HepG2 (cell line): ENCODE results near the gene CAMTA1. TPM values are rescaled to one million over a fixed set of nuclear protein-coding genes. Genes with fewer than 3 reads are reported as not detected.

ENCODE experiments used
- ATAC-seq: fragments of 200-7000 bp; cut with Tn5 transposase; 3 replicates; pipeline ENCODE4 v1.9.1; 2020; ENCODE audit warnings: mild to moderate bottlenecking, moderate library complexity
- BruUV-seq: library from RNA; stranded (reverse); fragments of 400-500 nt; replicated peaks from 2 replicates; lab custom pipeline; 2021; lab: Mats Ljungman, UMichigan
- CTCF ChIA-PET: fragments of 300-600 bp; formaldehyde crosslinking; extraction: SDS; loops from one replicate; lab custom pipeline; 2021; ENCODE audit warnings: low total read pairs, inconsistent platforms, low intra/inter-chr PET ratio; lab: Yijun Ruan, JAX
- POLR2A ChIA-PET: fragments of 350-600 bp; sonication (Branson Sonifier 250); formaldehyde crosslinking; loops from one replicate; lab custom pipeline; 2020; ENCODE audit warnings: antibody characterized with exemption, inconsistent platforms; lab: Yijun Ruan, JAX
- DNase-seq: peaks from one replicate; pipeline ENCODE4 v3.0.0-alpha.2; 2015; ENCODE audit warnings: low spot score
- FAIRE-seq: peaks from 3 replicates; lab custom pipeline; 2011; peaks lifted over from hg19 to GRCh38; lab: Jason Lieb, UNC
- H2AFZ ChIP-seq: one replicate; pipeline ENCODE4 v1.6.1; 2011; ENCODE audit warnings: low read length, inconsistent platforms
- H3K27ac ChIP-seq: fragments of 300-600 bp; 3 replicates; pipeline ENCODE4 v1.8.0; 2011; ENCODE audit warnings: mixed run types, mild to moderate bottlenecking, mixed read lengths, low read length, inconsistent platforms; ENCODE audit not compliant: insufficient read depth; ENCODE audit errors: extremely low read length
- H3K27me3 ChIP-seq, 2 experiments: fragments of 200-600 bp in 1 of 2; 2 replicates in 1 of 2; 3 replicates in 1 of 2; pipeline versions ENCODE4 v1.6.0 to v1.8.0; 2011; ENCODE audit warnings: low read length in 2 of 2, mild to moderate bottlenecking in 2 of 2, moderate library complexity in 2 of 2, inconsistent platforms in 1 of 2; ENCODE audit not compliant: insufficient read depth in 2 of 2, control insufficient read depth in 1 of 2
- H3K36me3 ChIP-seq, 2 experiments: fragments of 200-600 bp in 1 of 2; replicated peaks in 1 of 2; 2 replicates in 1 of 2; 3 replicates in 1 of 2; pipeline versions ENCODE4 v1.5.1 to v1.8.0; 2011; ENCODE audit warnings: low read length in 2 of 2, inconsistent platforms in 1 of 2; ENCODE audit not compliant: insufficient read depth in 2 of 2, control insufficient read depth in 1 of 2
- H3K4me1 ChIP-seq: 2 replicates; pipeline ENCODE4 v1.5.1; 2012; ENCODE audit warnings: low read length, inconsistent platforms; ENCODE audit not compliant: insufficient read depth
- H3K4me2 ChIP-seq: 2 replicates; pipeline ENCODE4 v1.6.0; 2011; ENCODE audit warnings: low read depth, low read length, inconsistent platforms
- H3K4me3 ChIP-seq, 3 experiments: fragments of 200-600 bp in 1 of 3; sonication (generic), shearing (Covaris generic) in 1 of 3; replicated peaks in 1 of 3; 2 replicates each; pipeline ENCODE4 v1.5.1; 2011 to 2016; ENCODE audit warnings: low read length in 3 of 3, inconsistent platforms in 2 of 3, low read depth in 2 of 3, mild to moderate bottlenecking in 2 of 3, control low read depth in 1 of 3, mixed read lengths in 1 of 3; ENCODE audit not compliant: insufficient read depth in 1 of 3
- H3K79me2 ChIP-seq: one replicate; pipeline ENCODE4 v1.6.1; 2011; ENCODE audit warnings: low read length, inconsistent platforms; ENCODE audit not compliant: insufficient read depth
- H3K9ac ChIP-seq: 2 replicates; pipeline ENCODE4 v1.6.0; 2011; ENCODE audit warnings: mild to moderate bottlenecking, low read depth, low read length, inconsistent platforms; ENCODE audit not compliant: insufficient read depth
- H3K9me3 ChIP-seq: 2 replicates; pipeline ENCODE4 v1.5.1; 2012; ENCODE audit warnings: mild to moderate bottlenecking, low read length
- H4K20me1 ChIP-seq: 2 replicates; pipeline ENCODE4 v1.6.0; 2011; ENCODE audit warnings: inconsistent platforms, mild to moderate bottlenecking, low read length, moderate library complexity; ENCODE audit not compliant: insufficient read depth
- DMAP1 ChIP-seq: IDR thresholded peaks from 2 replicates; pipeline ENCODE4 v1.6.1; 2016
- DNMT1 ChIP-seq: sonication (generic); formaldehyde crosslinking; IDR thresholded peaks from 2 replicates; pipeline ENCODE4 v1.5.1; 2020; ENCODE audit warnings: mild to moderate bottlenecking, missing genetic modification reagents
- EEA1 ChIP-seq: sonication (generic); formaldehyde crosslinking; IDR thresholded peaks from 2 replicates; pipeline ENCODE4 v1.5.1; 2020; ENCODE audit warnings: mild to moderate bottlenecking, missing genetic modification reagents, borderline replicate concordance
- FOSL1 ChIP-seq: sonication (generic); formaldehyde crosslinking; IDR thresholded peaks from 2 replicates; pipeline ENCODE4 v1.9.0; 2021; ENCODE audit warnings: missing genetic modification reagents, borderline replicate concordance
- KDM5A ChIP-seq: fragments of 200-600 bp; sonication (generic); IDR thresholded peaks from 2 replicates; pipeline ENCODE4 v1.7.0; 2018; ENCODE audit warnings: antibody characterized with exemption, mild to moderate bottlenecking, low read length, borderline replicate concordance
- KLF13 ChIP-seq: sonication (generic); formaldehyde crosslinking; IDR thresholded peaks from 2 replicates; pipeline ENCODE4 v1.4.0; 2020; ENCODE audit warnings: mild to moderate bottlenecking, missing genetic modification reagents
- PCBP2 ChIP-seq: fragments of 200-400 bp; formaldehyde crosslinking; optimal IDR thresholded peaks from 2 replicates; pipeline ENCODE3; 2018; ENCODE audit warnings: low read length, low read depth; ENCODE audit not compliant: poor library complexity, severe bottlenecking
- PHF8 ChIP-seq: sonication (generic); formaldehyde crosslinking; IDR thresholded peaks from 2 replicates; pipeline ENCODE4 v1.5.0; 2020; ENCODE audit warnings: missing genetic modification reagents
- RBM22 ChIP-seq: fragments of 200-400 bp; formaldehyde crosslinking; optimal IDR thresholded peaks from 2 replicates; pipeline ENCODE3; 2017; ENCODE audit warnings: mild to moderate bottlenecking, low read length, moderate library complexity
- RORA ChIP-seq: sonication (generic); formaldehyde crosslinking; IDR thresholded peaks from 2 replicates; pipeline ENCODE4 v1.5.0; 2020; ENCODE audit warnings: mild to moderate bottlenecking, missing genetic modification reagents, moderate library complexity
- TBL1XR1 ChIP-seq: fragments of 150-350 bp; IDR thresholded peaks from 2 replicates; pipeline ENCODE4 v1.6.1; 2014; ENCODE audit warnings: borderline replicate concordance, low read length; ENCODE audit not compliant: partially characterized antibody
- ZNF124 ChIP-seq: sonication (generic); formaldehyde crosslinking; IDR thresholded peaks from 2 replicates; pipeline ENCODE4 v1.4.0; 2020; ENCODE audit warnings: missing genetic modification reagents
- ZNF253 ChIP-seq: sonication (generic); formaldehyde crosslinking; IDR thresholded peaks from 2 replicates; pipeline ENCODE4 v1.8.0; 2022; ENCODE audit warnings: mild to moderate bottlenecking, missing genetic modification reagents, borderline replicate concordance
- ZNF3 ChIP-seq: IDR thresholded peaks from 2 replicates; pipeline ENCODE4 v1.7.0; 2017; ENCODE audit warnings: inconsistent platforms
- ZNF337 ChIP-seq: sonication (generic); formaldehyde crosslinking; IDR thresholded peaks from 2 replicates; pipeline ENCODE4 v1.5.1; 2020; ENCODE audit warnings: missing genetic modification reagents, low read depth, mild to moderate bottlenecking, borderline replicate concordance
- ZNF501 ChIP-seq: sonication (generic); formaldehyde crosslinking; IDR thresholded peaks from 2 replicates; pipeline ENCODE4 v1.5.1; 2020; ENCODE audit warnings: mild to moderate bottlenecking, moderate library complexity, missing genetic modification reagents
- ZNF598 ChIP-seq: sonication (generic); formaldehyde crosslinking; IDR thresholded peaks from 2 replicates; pipeline ENCODE4 v1.5.1; 2020; ENCODE audit warnings: mild to moderate bottlenecking, missing genetic modification reagents, borderline replicate concordance
- ZNF749 ChIP-seq: sonication (generic); formaldehyde crosslinking; IDR thresholded peaks from 2 replicates; pipeline ENCODE4 v1.8.0; 2022; ENCODE audit warnings: mild to moderate bottlenecking, missing genetic modification reagents, moderate library complexity, borderline replicate concordance
- WGBS: methylation state at CpG from one replicate; pipeline ENCODE4 v1.1.6; 2017; ENCODE audit warnings: low lambda C conversion rate; 5-methylcytosine and 5-hydroxymethylcytosine counted together
- in situ Hi-C: cut with HindIII; loops from 2 replicates; pipeline ENCODE4 v1.10.0; 2017; ENCODE audit warnings: low pct_unique_long_range_greater_than_20kb; ENCODE audit not compliant: extremely low pct_ligation_motif_present
- intact Hi-C: fragments of 100-400 bp; cut with micrococcal nuclease; formaldehyde crosslinking; loops from one replicate; pipeline ENCODE4 v1.10.0; 2022; ENCODE audit not compliant: unreplicated experiment
- polyA plus RNA-seq, 8 experiments: library from polyadenylated mRNA; depleted of rRNA in 3 of 8; stranded (reverse) in 7 of 8; unstranded in 1 of 8; fragments of >200 nt; fragmentation: Illumina TruSeq in 4 of 8; extraction: Trizol in 4 of 8; gene quantifications; 2 replicates each; pipeline versions ENCODE4 v1.2.1 to v1.2.3, GENCODE V29; 2011 to 2016; ENCODE audit warnings: low read depth in 4 of 8, missing spikeins in 1 of 8, mixed read lengths in 1 of 8; ENCODE audit not compliant: insufficient read depth in 1 of 8
- total RNA-seq, 5 experiments: library from RNA; depleted of rRNA; stranded (reverse); fragments of >200 nt; fragmentation: Illumina TruSeq; extraction: Trizol; gene quantifications; 2 replicates each; pipeline ENCODE4 v1.2.3, GENCODE V29; 2016; ENCODE audit warnings: low read depth in 1 of 5
- TF ChIP-seq, protein P1 (sequence below): sonication (generic); formaldehyde crosslinking; IDR thresholded peaks from 2 replicates; pipeline ENCODE4 v1.4.0; 2020; ENCODE audit warnings: missing genetic modification reagents
- TF ChIP-seq, protein P2 (sequence below): sonication (generic); formaldehyde crosslinking; IDR thresholded peaks from 2 replicates; pipeline ENCODE4 v1.8.0; 2022; ENCODE audit warnings: missing genetic modification reagents, mild to moderate bottlenecking, inconsistent platforms, borderline replicate concordance

The CAMTA1 gene
- total and polyA plus RNA-seq, 2 of the 13 experiments (the other 11 are each of a cell fraction or from before 2014, with no cell fraction given): 25.0 to 36.4 TPM

DNA sequence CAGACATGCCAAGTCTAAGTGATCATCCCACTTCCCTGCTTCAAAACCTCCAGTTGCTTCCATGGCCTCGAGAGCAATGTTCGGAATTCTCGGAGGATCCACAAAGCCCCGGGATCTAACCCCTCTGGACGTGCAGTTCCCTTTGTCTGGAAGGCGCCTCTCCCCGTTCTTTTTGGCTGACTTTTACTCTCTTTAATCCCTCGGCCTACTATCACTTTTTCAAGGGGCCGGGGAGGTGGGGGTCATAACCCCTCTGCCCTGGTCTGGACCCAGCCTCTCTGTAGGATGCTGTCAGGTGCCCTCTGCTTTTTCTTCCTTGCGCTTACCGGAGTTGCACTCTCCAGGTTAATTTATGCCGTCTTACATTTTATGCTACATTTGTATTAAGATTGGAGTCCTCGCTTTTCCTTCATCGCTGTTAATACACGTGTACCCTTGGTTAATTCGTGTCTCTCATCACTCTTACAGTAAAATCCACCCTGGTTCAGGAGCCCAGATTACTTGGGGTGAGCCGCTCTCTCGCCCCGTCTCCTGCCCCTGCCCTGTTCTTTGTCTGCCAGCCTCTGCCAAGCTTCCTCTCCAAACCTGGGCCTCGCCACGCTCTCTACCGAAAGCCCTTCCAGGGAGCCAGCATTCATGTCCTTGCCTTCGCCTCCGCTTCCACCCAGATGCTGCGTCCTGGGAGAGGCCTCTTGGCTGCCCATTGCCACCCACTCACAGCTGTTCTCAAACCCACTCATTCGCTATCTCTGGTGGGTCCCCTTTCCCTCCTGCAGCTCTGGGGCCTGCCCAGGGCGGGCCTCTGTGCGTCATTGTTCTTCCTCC, 448.6 kb downstream of the CAMTA1 start (continued):
- TF ChIP-seq, protein P1, sequence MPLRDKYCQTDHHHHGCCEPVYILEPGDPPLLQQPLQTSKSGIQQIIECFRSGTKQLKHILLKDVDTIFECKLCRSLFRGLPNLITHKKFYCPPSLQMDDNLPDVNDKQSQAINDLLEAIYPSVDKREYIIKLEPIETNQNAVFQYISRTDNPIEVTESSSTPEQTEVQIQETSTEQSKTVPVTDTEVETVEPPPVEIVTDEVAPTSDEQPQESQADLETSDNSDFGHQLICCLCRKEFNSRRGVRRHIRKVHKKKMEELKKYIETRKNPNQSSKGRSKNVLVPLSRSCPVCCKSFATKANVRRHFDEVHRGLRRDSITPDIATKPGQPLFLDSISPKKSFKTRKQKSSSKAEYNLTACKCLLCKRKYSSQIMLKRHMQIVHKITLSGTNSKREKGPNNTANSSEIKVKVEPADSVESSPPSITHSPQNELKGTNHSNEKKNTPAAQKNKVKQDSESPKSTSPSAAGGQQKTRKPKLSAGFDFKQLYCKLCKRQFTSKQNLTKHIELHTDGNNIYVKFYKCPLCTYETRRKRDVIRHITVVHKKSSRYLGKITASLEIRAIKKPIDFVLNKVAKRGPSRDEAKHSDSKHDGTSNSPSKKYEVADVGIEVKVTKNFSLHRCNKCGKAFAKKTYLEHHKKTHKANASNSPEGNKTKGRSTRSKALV: no peak
- TF ChIP-seq ZNF598 (CRISPR knock-in tag) (no peak), TBL1XR1 (no peak), KLF13 (no peak), ZNF749 (CRISPR knock-in tag) (no peak), PHF8 (no peak)

DNA sequence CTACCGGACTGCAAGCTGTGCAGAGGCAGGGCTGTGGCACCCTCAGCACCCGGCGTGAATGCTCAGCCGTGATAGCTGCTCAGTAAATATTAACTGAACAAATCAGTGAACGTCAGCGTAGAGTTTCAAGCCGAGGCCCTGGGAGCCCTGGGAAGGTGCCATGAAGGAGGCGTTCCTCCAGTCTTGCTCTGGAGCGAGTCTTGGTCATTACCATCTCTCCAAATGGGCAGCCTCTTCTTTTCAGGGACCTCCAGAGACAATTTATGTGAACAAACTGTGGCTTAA, 449.2 kb downstream of the CAMTA1 start:
- Histone ChIP-seq H3K9me3 (no peaks in the 10 kb centered on the region), H3K4me1 (no peaks in the 10 kb centered on the region), H3K79me2 (no peaks in the 10 kb centered on the region), H3K9ac (no peak overlapping the region), H3K27me3 (peaks cover 3 to 37% of the 10 kb centered on the region in 2 experiments; a peak in 4 of 5 replicates), H2AFZ (no peak overlapping the region), H3K4me2 (no peak overlapping the region), H3K4me3 (no peak overlapping the region), H4K20me1 (no peaks in the 10 kb centered on the region), H3K27ac (no peak overlapping the region), H3K36me3 (no peaks in the 10 kb centered on the region)
- intact Hi-C loops: no loop called here
- ChIA-PET POLR2A (no interaction called here), CTCF (no interaction called here)
- no peak for FAIRE-seq
- in situ Hi-C loops: loop anchor here (10.0 kb wide), 1 partner anchor 410 kb away; no protein-coding TSS in a partner anchor
- WGBS: 15% methylated on average over 8 of the region's 9 CpGs
- no TSS peak for BruUV-seq
- ATAC-seq: no peak
- no peak for DNase-seq
- no peak for TF ChIP-seq RORA (CRISPR knock-in tag)
- no peak for TF ChIP-seq ZNF337 (CRISPR knock-in tag)
- TF ChIP-seq KDM5A: no peak
- TF ChIP-seq DNMT1 (CRISPR knock-in tag): no peak
- TF ChIP-seq EEA1 (CRISPR knock-in tag): no peak
- no peak for TF ChIP-seq ZNF3 (CRISPR knock-in tag)
- TF ChIP-seq PCBP2: no peak
- TF ChIP-seq, protein P2, sequence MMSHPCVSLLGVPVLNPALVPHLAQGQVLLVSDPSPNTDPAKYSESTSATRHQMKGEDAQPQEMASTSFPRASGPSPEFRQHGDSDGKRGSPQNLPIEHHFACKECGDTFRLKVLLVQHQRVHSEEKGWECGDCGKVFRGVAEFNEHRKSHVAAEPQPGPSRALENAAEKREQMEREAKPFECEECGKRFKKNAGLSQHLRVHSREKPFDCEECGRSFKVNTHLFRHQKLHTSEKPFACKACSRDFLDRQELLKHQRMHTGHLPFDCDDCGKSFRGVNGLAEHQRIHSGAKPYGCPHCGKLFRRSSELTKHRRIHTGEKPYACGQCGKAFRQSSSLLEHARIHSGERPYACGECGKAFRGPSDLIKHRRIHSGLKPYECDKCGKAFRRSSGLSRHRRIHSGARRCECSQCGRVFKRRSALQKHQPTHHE (CRISPR knock-in tag): no peak
- TF ChIP-seq FOSL1 (CRISPR knock-in tag): no peak
- no peak for TF ChIP-seq DMAP1
- TF ChIP-seq TBL1XR1: no peak
- TF ChIP-seq ZNF124 (CRISPR knock-in tag): no peak
- TF ChIP-seq ZNF501 (CRISPR knock-in tag): no peak
- TF ChIP-seq RBM22: no peak
- no peak for TF ChIP-seq ZNF253 (CRISPR knock-in tag)
